LNCAP (cell line): ENCODE data around the gene ESPNL.

Source experiments
- TF ChIP-seq, protein P1 (sequence below): fragments of 450-650 bp; IDR thresholded peaks from 2 replicates; pipeline ENCODE4 v1.5.1; 2017; ENCODE audit warnings: mild to moderate bottlenecking

Gene ESPNL

DNA sequence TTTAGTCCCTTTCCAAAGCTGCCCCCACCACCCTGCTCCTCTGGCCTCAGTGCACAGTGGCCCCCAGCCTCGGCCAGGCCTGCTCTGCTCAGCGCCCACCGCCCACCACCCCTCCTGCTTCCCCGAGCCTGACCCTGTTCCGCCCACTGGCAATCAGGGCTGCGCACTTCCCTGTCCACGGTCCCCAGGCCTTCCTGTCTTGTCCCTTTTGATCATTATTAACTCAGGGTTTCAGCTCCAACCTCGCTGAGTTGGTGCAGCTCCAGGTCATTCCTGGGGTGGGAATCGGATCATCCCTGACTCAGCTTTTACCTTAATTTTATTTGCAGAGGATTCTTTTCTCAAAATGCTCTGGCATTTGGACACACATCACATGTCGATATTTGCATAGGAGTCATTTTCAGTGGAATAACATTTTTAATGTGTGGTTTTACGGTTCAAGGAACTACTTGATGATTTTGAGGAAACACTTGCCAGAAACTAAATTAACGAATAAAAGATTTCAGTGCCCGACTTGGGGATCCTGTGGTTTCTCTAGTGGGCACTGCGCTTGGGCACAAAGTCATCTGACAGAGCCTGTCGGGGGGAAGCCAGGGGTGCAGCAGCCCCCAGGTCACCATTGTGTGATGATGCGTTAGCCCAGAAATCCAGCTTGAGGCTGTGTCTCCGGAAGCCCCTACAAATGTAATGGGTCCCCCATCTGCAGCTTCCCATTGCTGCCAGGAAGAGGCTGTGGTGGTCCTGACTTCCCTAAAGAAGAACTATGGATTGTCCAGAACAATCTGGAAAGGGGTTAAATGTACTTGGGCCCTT lies 1.0 kb upstream of the ESPNL start:
- TF ChIP-seq, protein P1, sequence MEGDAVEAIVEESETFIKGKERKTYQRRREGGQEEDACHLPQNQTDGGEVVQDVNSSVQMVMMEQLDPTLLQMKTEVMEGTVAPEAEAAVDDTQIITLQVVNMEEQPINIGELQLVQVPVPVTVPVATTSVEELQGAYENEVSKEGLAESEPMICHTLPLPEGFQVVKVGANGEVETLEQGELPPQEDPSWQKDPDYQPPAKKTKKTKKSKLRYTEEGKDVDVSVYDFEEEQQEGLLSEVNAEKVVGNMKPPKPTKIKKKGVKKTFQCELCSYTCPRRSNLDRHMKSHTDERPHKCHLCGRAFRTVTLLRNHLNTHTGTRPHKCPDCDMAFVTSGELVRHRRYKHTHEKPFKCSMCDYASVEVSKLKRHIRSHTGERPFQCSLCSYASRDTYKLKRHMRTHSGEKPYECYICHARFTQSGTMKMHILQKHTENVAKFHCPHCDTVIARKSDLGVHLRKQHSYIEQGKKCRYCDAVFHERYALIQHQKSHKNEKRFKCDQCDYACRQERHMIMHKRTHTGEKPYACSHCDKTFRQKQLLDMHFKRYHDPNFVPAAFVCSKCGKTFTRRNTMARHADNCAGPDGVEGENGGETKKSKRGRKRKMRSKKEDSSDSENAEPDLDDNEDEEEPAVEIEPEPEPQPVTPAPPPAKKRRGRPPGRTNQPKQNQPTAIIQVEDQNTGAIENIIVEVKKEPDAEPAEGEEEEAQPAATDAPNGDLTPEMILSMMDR, result no peak

DNA sequence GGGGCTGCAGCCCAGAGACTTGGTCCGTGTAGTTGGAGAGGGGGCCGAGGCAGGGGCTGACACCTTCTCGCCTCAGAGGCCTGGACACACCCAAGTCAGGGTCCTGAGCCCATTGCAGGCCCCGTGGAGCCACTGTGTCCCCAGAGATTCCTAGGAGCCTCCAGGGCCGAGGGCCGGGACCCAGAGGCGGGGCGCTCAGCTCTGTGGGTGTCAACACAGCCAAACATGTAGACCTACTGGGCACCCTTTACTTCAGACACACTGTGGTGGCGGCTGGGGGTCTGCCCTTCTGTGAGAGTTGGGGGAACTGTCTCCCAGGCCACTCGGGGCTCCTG lies 459 bp upstream of the ESPNL start:
- TF ChIP-seq, protein P1, result no peak

DNA sequence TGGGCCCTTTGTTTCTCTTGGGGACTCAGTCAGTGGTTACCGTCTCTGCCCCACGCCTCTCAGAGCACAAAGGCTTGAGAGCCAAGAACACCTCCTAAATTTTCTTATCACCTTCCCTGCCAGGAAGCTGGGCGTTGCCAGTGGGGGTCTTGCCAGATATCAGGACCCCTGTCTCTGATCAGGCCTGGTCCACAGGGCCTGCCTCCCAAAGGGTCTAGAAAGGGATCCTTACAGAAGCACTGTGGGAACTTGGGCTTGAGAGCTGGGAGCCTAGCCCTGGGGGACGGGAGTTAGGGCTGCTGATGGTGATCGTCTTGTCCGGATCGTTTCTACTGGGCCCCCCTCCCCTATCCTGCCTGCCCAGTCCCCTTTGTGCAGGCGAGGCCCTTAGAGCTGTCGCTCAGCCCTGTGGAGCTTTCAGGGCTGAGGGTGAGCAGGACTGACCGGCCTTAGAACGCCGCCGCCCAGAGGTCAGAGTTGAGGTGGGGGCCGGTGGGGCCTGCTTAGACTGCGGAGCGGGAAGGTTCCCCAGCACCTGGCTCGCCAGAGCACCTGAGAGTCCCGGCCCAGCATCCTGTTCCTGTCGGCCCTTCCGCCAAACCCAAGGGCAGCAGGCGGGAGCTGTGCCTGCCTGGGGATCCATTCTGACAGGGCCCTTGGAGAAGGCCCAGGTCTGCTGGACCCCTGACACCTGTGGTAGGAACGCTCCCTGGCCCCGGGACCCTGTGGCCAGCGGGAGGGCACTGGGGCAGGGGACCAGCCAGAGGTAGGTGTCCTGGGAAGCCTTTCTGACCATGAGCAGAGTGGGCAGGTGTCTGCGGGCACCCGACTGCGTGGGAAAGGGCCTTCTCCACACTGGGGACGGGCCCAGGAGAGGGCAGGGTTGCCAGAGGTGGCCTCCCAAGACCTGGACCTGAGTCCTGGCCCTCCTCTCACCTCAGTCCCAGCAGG lies 956 bp downstream of the ESPNL start:
- TF ChIP-seq, protein P1, result no peak

DNA sequence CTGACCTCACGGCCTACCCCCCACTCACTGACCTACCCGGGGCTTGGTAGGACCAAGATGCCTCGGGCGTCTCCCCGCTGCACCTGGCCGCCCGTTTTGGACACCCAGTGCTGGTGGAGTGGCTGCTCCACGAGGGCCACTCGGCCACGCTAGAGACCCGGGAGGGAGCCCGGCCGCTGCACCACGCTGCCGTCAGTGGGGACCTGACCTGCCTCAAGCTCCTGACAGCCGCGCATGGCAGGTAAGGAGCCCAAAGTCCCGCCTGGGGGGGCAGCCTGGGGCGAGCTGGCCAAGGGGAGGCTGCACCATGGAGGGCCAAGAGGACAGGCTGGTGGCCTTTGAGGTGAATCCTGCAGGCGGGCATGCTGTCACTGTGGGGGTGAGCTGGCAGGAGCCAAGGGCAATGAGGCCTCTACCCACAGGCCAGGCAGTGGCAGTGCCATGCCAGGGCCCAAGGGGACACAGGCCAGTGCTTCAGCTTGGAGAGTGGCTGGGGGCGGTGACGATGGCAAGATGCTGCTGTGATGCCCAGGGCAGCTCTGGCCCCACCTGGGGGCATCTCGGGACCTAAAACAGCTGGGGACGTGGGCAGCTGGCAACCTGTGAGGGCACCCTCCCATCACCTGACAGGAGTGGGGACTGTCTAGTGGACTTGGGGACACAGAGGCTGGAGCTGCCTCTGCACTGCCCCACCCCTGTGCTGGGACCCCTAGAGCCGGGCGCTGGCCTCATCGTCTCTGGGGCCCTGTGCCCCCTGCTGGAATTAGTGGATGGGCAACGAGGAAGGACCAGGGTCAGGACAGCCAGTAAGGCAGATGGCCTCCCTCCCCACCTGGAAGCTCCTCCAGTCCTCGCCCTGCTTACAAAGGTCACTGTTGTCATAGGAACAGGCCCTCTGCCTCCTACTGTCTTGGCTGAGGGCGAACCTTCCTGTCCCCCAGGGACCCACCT lies 2.0 kb downstream of the ESPNL start:
- TF ChIP-seq, protein P1, result no peak

DNA sequence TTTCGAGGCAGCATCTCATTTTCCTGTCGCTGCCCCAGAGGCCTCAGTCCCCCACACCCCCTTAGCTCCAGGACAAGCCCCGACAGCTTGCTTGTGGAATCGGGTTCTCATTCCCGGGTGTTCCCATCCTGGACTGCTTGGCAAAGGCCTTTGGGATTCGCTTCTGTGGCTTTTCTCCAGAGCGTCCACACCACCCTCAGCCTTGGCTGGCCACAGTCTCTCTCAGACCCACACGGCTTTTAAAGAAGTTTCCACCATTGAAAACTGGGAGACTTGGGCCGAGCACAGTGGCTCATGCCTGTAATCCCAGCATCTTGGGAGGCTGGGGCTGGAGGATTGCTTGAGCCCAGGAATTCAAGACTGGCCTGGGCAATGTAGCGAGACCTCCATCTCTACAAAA lies 2.7 kb downstream of the ESPNL start:
- TF ChIP-seq, protein P1, result no peak

DNA sequence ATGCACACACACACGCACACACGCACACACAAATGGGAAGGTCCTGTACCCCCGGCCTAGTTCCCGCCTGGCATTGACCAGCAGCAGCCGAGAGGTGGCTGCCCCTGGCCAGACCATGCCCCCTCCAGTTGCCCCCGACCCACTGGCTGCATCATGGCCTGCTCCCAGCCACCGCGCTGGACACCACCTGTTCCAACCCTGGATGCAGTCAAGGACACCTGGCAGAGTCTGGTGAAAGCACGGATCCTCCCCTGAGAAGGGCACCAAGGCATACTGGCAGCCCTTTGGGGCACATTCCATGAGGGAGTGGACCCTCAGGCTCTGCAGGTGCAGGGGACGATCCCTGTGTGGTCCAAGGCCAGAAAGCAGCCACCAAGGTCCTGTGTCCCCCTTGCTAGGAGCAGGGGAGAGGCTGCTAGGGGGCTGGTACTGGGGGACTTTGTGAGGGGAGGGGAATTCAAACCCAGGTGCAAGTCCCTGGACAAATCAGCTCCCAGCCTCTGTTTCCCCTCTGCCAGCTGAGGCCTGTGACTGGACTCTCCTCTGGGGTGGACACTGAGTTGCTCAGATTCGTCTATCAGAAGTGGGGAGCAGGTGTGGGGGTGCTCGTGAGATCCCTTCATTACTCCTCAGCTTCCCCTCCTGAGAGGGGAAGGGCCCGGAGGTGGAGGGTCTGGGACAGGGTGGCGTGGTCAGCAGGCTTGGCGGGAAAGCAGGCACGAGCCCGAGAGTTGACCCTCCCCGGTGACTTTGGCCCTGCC lies 3.5 kb downstream of the ESPNL start:
- TF ChIP-seq, protein P1, result no peak
